ENCODE data around the gene MSI2.
A peak's percentile ranks its signal among the peaks of the same experiment; 100 is the strongest.
"Not testable (repeated sequence)": the region's sequence is repeated elsewhere in the genome, so short reads cannot be mapped to it uniquely, and the experiment has no call there.

The MSI2 gene

GRCh38 chr17:57608369-57609124 lies 352.2 kb downstream of the MSI2 start:
- no peak for DNase-seq

- no peak for DNase-seq
These were observed 353.0 kb downstream of the MSI2 start for GRCh38 chr17:57609125-57609877.

- DNase-seq, result no peak
These were observed 353.6 kb downstream of the MSI2 start for GRCh38 chr17:57609878-57610270.

- peak; percentile 32 for DNase-seq
These were observed 356.1 kb downstream of the MSI2 start for GRCh38 chr17:57612202-57613071.

- DNase-seq, result no peak
These were observed 358.4 kb downstream of the MSI2 start for GRCh38 chr17:57614742-57615141.

GRCh38 chr17:57615836-57616757 lies 359.8 kb downstream of the MSI2 start:
- DNase-seq, result no peak

- DNase-seq, result no peak
These were observed 360.9 kb downstream of the MSI2 start for GRCh38 chr17:57617218-57617617.

- DNase-seq, result no peak
These were observed 363.0 kb downstream of the MSI2 start for GRCh38 chr17:57619061-57619937.

GRCh38 chr17:57620576-57620975 lies 364.3 kb downstream of the MSI2 start:
- DNase-seq, result no peak

GRCh38 chr17:57621791-57622190 lies 365.5 kb downstream of the MSI2 start:
- not testable (repeated sequence) for DNase-seq

GRCh38 chr17:57622306-57622682 lies 366.0 kb downstream of the MSI2 start:
- DNase-seq, result no peak

GRCh38 chr17:57622683-57623433 lies 366.5 kb downstream of the MSI2 start:
- no peak for DNase-seq

GRCh38 chr17:57623620-57624019 lies 367.3 kb downstream of the MSI2 start:
- no peak for DNase-seq

GRCh38 chr17:57624386-57624785 lies 368.1 kb downstream of the MSI2 start:
- DNase-seq, result no peak

- DNase-seq, result no peak
These were observed 369.2 kb downstream of the MSI2 start for GRCh38 chr17:57625511-57625910.

- DNase-seq, result no peak
These were observed 369.6 kb downstream of the MSI2 start for GRCh38 chr17:57625957-57626356.

GRCh38 chr17:57626520-57627210 lies 370.3 kb downstream of the MSI2 start:
- no peak for DNase-seq

- no peak for DNase-seq
These were observed 371.3 kb downstream of the MSI2 start for GRCh38 chr17:57627591-57627990.

- no peak for DNase-seq
These were observed 372.1 kb downstream of the MSI2 start for GRCh38 chr17:57628421-57628820.

GRCh38 chr17:57629470-57629869 lies 373.1 kb downstream of the MSI2 start:
- no peak for DNase-seq

All from NCI-H1092 treated with DMSO at 0.1 percent for 48 hours (cell line).